Measurements from ENCODE around the gene MS4A4E.

- TF ChIP-seq POLR2A (IDR thresholded peaks at IDR 0.05) = no peak
- TF ChIP-seq, protein P1, sequence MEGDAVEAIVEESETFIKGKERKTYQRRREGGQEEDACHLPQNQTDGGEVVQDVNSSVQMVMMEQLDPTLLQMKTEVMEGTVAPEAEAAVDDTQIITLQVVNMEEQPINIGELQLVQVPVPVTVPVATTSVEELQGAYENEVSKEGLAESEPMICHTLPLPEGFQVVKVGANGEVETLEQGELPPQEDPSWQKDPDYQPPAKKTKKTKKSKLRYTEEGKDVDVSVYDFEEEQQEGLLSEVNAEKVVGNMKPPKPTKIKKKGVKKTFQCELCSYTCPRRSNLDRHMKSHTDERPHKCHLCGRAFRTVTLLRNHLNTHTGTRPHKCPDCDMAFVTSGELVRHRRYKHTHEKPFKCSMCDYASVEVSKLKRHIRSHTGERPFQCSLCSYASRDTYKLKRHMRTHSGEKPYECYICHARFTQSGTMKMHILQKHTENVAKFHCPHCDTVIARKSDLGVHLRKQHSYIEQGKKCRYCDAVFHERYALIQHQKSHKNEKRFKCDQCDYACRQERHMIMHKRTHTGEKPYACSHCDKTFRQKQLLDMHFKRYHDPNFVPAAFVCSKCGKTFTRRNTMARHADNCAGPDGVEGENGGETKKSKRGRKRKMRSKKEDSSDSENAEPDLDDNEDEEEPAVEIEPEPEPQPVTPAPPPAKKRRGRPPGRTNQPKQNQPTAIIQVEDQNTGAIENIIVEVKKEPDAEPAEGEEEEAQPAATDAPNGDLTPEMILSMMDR (IDR thresholded peaks at IDR 0.05) = no peak
Measured at GRCh38 chr11:60221692-60222091, 21.2 kb downstream of the MS4A4E start.

Data from adrenal gland (tissue), 5 donors.